ENCODE measurements around the gene PTGS1.

The PTGS1 gene

GRCh38 chr9:122336866-122337555 is 33.8 kb upstream of the PTGS1 start:
- TF ChIP-seq, protein P1, sequence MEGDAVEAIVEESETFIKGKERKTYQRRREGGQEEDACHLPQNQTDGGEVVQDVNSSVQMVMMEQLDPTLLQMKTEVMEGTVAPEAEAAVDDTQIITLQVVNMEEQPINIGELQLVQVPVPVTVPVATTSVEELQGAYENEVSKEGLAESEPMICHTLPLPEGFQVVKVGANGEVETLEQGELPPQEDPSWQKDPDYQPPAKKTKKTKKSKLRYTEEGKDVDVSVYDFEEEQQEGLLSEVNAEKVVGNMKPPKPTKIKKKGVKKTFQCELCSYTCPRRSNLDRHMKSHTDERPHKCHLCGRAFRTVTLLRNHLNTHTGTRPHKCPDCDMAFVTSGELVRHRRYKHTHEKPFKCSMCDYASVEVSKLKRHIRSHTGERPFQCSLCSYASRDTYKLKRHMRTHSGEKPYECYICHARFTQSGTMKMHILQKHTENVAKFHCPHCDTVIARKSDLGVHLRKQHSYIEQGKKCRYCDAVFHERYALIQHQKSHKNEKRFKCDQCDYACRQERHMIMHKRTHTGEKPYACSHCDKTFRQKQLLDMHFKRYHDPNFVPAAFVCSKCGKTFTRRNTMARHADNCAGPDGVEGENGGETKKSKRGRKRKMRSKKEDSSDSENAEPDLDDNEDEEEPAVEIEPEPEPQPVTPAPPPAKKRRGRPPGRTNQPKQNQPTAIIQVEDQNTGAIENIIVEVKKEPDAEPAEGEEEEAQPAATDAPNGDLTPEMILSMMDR (IDR thresholded peaks at IDR 0.05; ENCODE audit: low read depth, low read length): no peak
- Histone ChIP-seq H3K4me3 (ENCODE audit: low read depth, low read length) (no peak overlapping the region), H3K9me3 (ENCODE audit: severe bottlenecking) (no peaks in the 10 kb centered on the region), H3K27ac (no peak overlapping the region), H3K36me3 (no peaks in the 10 kb centered on the region), H3K27me3 (ENCODE audit: insufficient read depth, low read depth, severe bottlenecking) (no peaks in the 10 kb centered on the region)
- no peak for DNase-seq

GRCh38 chr9:122337556-122337929 is 33.3 kb upstream of the PTGS1 start:
- Histone ChIP-seq H3K27ac (no peak overlapping the region), H3K36me3 (no peaks in the 10 kb centered on the region), H3K4me3 (ENCODE audit: low read depth, low read length) (no peak overlapping the region), H3K9me3 (ENCODE audit: severe bottlenecking) (no peaks in the 10 kb centered on the region), H3K27me3 (ENCODE audit: insufficient read depth, low read depth, severe bottlenecking) (no peaks in the 10 kb centered on the region)
- TF ChIP-seq, protein P1 (IDR thresholded peaks at IDR 0.05; ENCODE audit: low read depth, low read length): no peak
- DNase-seq: no peak

DNA sequence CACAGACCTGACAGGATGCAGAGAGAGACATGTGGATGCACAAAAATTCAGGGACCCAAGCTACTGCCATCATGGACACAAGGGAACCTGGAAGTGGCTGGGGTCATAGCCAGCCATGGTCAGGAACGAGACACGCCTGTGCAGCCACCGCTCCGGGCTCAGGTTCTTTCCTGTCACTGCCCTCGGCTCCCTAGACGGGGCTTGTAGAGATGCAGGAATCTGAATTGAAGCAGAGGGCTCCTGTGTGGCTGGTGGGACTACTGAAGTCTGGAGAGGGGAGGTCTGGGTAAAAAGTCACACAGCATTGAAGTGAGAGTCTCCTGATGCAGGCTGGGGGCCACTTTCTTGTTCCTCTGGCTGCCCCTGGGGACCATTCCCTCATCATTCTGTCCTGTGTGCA is 32.3 kb upstream of the PTGS1 start:
- H3K36me3 ChIP-seq: no peaks in the 10 kb centered on the region
- no peak for DNase-seq
- no peaks in the 10 kb centered on the region for H3K9me3 ChIP-seq (ENCODE audit: severe bottlenecking)
- H3K27ac ChIP-seq: no peak overlapping the region
- H3K4me3 ChIP-seq (ENCODE audit: low read depth, low read length): no peak overlapping the region
- TF ChIP-seq, protein P1 (IDR thresholded peaks at IDR 0.05; ENCODE audit: low read depth, low read length): no peak
- H3K27me3 ChIP-seq (ENCODE audit: insufficient read depth, low read depth, severe bottlenecking): no peaks in the 10 kb centered on the region

DNA sequence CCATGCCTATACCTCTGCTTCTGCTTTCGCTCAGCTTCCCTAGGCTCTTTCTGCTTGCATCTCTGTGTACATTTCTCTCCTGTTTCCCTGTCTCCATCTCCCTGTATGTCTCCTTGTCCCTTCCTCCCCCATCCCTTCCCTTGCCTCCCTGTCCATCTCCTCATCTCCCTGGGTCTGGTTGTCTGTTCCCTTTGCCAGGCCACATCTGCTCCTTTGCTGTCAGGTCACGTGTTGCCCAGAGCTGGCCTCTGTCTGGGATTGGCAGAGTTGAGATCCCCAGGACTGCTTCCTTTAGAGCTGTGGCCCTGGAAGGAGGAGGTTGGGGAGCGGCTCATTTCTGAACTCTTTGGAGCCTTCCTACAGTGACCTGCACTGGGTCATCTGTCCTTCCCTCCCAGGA is 31.8 kb upstream of the PTGS1 start:
- no peak for DNase-seq
- Histone ChIP-seq H3K36me3 (no peaks in the 10 kb centered on the region), H3K27me3 (ENCODE audit: insufficient read depth, low read depth, severe bottlenecking) (no peaks in the 10 kb centered on the region), H3K4me3 (ENCODE audit: low read depth, low read length) (no peak overlapping the region), H3K27ac (no peak overlapping the region), H3K9me3 (ENCODE audit: severe bottlenecking) (no peaks in the 10 kb centered on the region)
- TF ChIP-seq, protein P1 (IDR thresholded peaks at IDR 0.05; ENCODE audit: low read depth, low read length): no peak

- Histone ChIP-seq H3K4me3 (ENCODE audit: low read depth, low read length) (no peak overlapping the region), H3K36me3 (no peaks in the 10 kb centered on the region), H3K9me3 (ENCODE audit: severe bottlenecking) (no peaks in the 10 kb centered on the region), H3K27me3 (ENCODE audit: insufficient read depth, low read depth, severe bottlenecking) (no peaks in the 10 kb centered on the region), H3K27ac (no peak overlapping the region)
- DNase-seq: no peak
- TF ChIP-seq, protein P1 (IDR thresholded peaks at IDR 0.05; ENCODE audit: low read depth, low read length): no peak
These were observed 31.2 kb upstream of the PTGS1 start for GRCh38 chr9:122339579-122339978.

DNA sequence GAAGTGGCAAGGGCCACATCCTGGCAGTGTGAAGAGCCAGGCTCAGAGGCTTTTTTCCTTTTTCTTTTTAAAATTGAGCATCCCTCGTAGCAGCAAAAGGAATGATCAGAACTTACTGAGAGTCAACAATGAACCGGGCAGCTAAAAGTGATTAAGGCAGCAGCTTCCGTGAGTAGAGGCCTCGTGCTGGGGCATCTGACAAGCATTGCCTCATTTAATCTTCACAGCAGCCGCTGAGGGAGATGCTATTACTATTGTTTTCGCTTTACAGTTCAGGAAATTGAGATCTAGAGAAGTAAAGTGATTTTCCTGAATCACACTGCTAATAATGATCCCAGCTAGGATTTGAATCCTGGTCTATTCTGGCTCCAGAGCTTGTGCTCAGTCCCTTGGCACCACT is 30.7 kb upstream of the PTGS1 start:
- TF ChIP-seq, protein P1 (IDR thresholded peaks at IDR 0.05; ENCODE audit: low read depth, low read length): no peak
- Histone ChIP-seq H3K4me3 (ENCODE audit: low read depth, low read length) (no peak overlapping the region), H3K27ac (no peak overlapping the region), H3K9me3 (ENCODE audit: severe bottlenecking) (no peaks in the 10 kb centered on the region), H3K36me3 (no peaks in the 10 kb centered on the region), H3K27me3 (ENCODE audit: insufficient read depth, low read depth, severe bottlenecking) (no peaks in the 10 kb centered on the region)
- no peak for DNase-seq
